ENCODE data around the gene CDC42BPA.

DNA sequence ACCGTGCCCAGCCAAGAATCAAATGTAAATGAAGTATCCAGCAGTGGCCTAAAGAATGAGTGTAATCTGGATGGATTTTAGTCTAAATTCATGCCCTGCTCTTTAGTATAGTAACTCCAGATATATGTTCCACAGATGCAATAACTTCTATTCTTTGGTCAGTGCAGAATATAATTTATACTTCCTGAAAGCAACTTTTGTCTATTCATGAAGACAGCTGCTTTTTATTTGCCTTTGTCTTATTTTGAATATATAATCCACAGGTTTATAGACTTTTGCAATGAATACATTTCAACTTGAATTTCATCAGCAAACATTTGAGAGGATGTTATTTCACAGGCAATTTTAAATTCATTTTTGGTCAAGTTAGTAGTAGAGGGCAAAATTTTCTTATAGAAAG lies 54.4 kb downstream of the CDC42BPA start:
- TF ChIP-seq POLR2A (IDR thresholded peaks at IDR 0.05) (no peak), CTCF (IDR thresholded peaks at IDR 0.05) (no peak)
